HepG2 (cell line): Measurements from ENCODE around the gene KIAA1217. TPM values are rescaled to one million over a fixed set of nuclear protein-coding genes. Genes with fewer than 3 reads are reported as not detected.

ENCODE experiments used
- ATAC-seq: fragments of 200-7000 bp; cut with Tn5 transposase; 3 replicates; pipeline ENCODE4 v1.9.1; 2020; ENCODE audit warnings: mild to moderate bottlenecking, moderate library complexity
- BruUV-seq: library from RNA; stranded (reverse); fragments of 400-500 nt; replicated peaks from 2 replicates; lab custom pipeline; 2021; lab: Mats Ljungman, UMichigan
- CTCF ChIA-PET: fragments of 300-600 bp; formaldehyde crosslinking; extraction: SDS; loops from one replicate; lab custom pipeline; 2021; ENCODE audit warnings: low total read pairs, inconsistent platforms, low intra/inter-chr PET ratio; lab: Yijun Ruan, JAX
- POLR2A ChIA-PET: fragments of 350-600 bp; sonication (Branson Sonifier 250); formaldehyde crosslinking; loops from one replicate; lab custom pipeline; 2020; ENCODE audit warnings: antibody characterized with exemption, inconsistent platforms; lab: Yijun Ruan, JAX
- DNase-seq: peaks from one replicate; pipeline ENCODE4 v3.0.0-alpha.2; 2015; ENCODE audit warnings: low spot score
- FAIRE-seq: peaks from 3 replicates; lab custom pipeline; 2011; peaks lifted over from hg19 to GRCh38; lab: Jason Lieb, UNC
- H2AFZ ChIP-seq: one replicate; pipeline ENCODE4 v1.6.1; 2011; ENCODE audit warnings: low read length, inconsistent platforms
- H3K27ac ChIP-seq: fragments of 300-600 bp; 3 replicates; pipeline ENCODE4 v1.8.0; 2011; ENCODE audit warnings: mixed run types, mild to moderate bottlenecking, mixed read lengths, low read length, inconsistent platforms; ENCODE audit not compliant: insufficient read depth; ENCODE audit errors: extremely low read length
- H3K27me3 ChIP-seq, 2 experiments: fragments of 200-600 bp in 1 of 2; 2 replicates in 1 of 2; 3 replicates in 1 of 2; pipeline versions ENCODE4 v1.6.0 to v1.8.0; 2011; ENCODE audit warnings: low read length in 2 of 2, mild to moderate bottlenecking in 2 of 2, moderate library complexity in 2 of 2, inconsistent platforms in 1 of 2; ENCODE audit not compliant: insufficient read depth in 2 of 2, control insufficient read depth in 1 of 2
- H3K36me3 ChIP-seq, 2 experiments: fragments of 200-600 bp in 1 of 2; replicated peaks in 1 of 2; 2 replicates in 1 of 2; 3 replicates in 1 of 2; pipeline versions ENCODE4 v1.5.1 to v1.8.0; 2011; ENCODE audit warnings: low read length in 2 of 2, inconsistent platforms in 1 of 2; ENCODE audit not compliant: insufficient read depth in 2 of 2, control insufficient read depth in 1 of 2
- H3K4me1 ChIP-seq: 2 replicates; pipeline ENCODE4 v1.5.1; 2012; ENCODE audit warnings: low read length, inconsistent platforms; ENCODE audit not compliant: insufficient read depth
- H3K4me2 ChIP-seq: 2 replicates; pipeline ENCODE4 v1.6.0; 2011; ENCODE audit warnings: low read depth, low read length, inconsistent platforms
- H3K4me3 ChIP-seq, 3 experiments: fragments of 200-600 bp in 1 of 3; sonication (generic), shearing (Covaris generic) in 1 of 3; replicated peaks in 1 of 3; 2 replicates each; pipeline ENCODE4 v1.5.1; 2011 to 2016; ENCODE audit warnings: low read length in 3 of 3, inconsistent platforms in 2 of 3, low read depth in 2 of 3, mild to moderate bottlenecking in 2 of 3, control low read depth in 1 of 3, mixed read lengths in 1 of 3; ENCODE audit not compliant: insufficient read depth in 1 of 3
- H3K79me2 ChIP-seq: one replicate; pipeline ENCODE4 v1.6.1; 2011; ENCODE audit warnings: low read length, inconsistent platforms; ENCODE audit not compliant: insufficient read depth
- H3K9ac ChIP-seq: 2 replicates; pipeline ENCODE4 v1.6.0; 2011; ENCODE audit warnings: mild to moderate bottlenecking, low read depth, low read length, inconsistent platforms; ENCODE audit not compliant: insufficient read depth
- H3K9me3 ChIP-seq: 2 replicates; pipeline ENCODE4 v1.5.1; 2012; ENCODE audit warnings: mild to moderate bottlenecking, low read length
- H4K20me1 ChIP-seq: 2 replicates; pipeline ENCODE4 v1.6.0; 2011; ENCODE audit warnings: inconsistent platforms, mild to moderate bottlenecking, low read length, moderate library complexity; ENCODE audit not compliant: insufficient read depth
- DR1 ChIP-seq: sonication (generic); formaldehyde crosslinking; IDR thresholded peaks from 2 replicates; pipeline ENCODE4 v1.8.0; 2021; ENCODE audit warnings: mild to moderate bottlenecking, missing genetic modification reagents, inconsistent platforms
- FOXO4 ChIP-seq: sonication (generic); formaldehyde crosslinking; conservative IDR thresholded peaks from 2 replicates; pipeline ENCODE4 v1.8.1; 2023; ENCODE audit warnings: missing genetic modification reagents
- GPBP1L1 ChIP-seq: sonication (generic); formaldehyde crosslinking; IDR thresholded peaks from 2 replicates; pipeline ENCODE4 v1.5.0; 2020; ENCODE audit warnings: mild to moderate bottlenecking, missing genetic modification reagents
- NCOA2 ChIP-seq: sonication (generic); formaldehyde crosslinking; IDR thresholded peaks from 2 replicates; pipeline ENCODE4 v1.8.0; 2022; ENCODE audit warnings: inconsistent platforms
- PRDM4 ChIP-seq: sonication (generic); formaldehyde crosslinking; IDR thresholded peaks from 2 replicates; pipeline ENCODE4 v1.9.0; 2021; ENCODE audit warnings: missing genetic modification reagents, borderline replicate concordance
- SOX5 ChIP-seq: IDR thresholded peaks from 2 replicates; pipeline ENCODE4 v1.6.1; 2016; ENCODE audit warnings: borderline replicate concordance
- SRSF4 ChIP-seq: fragments of 200-400 bp; formaldehyde crosslinking; IDR thresholded peaks from one replicate; pipeline ENCODE4 v1.6.1; 2018; ENCODE audit warnings: mild to moderate bottlenecking, low read depth, low read length, moderate library complexity; ENCODE audit not compliant: poor library complexity, severe bottlenecking
- STAG1 ChIP-seq: sonication (generic); formaldehyde crosslinking; IDR thresholded peaks from 2 replicates; pipeline ENCODE4 v1.4.0; 2020; ENCODE audit warnings: missing genetic modification reagents
- THAP7 ChIP-seq: sonication (generic); formaldehyde crosslinking; IDR thresholded peaks from 2 replicates; pipeline ENCODE4 v1.8.1; 2023; ENCODE audit warnings: mild to moderate bottlenecking, missing genetic modification reagents
- USF2 ChIP-seq, 2 experiments: sonication (generic) in 1 of 2; formaldehyde crosslinking in 1 of 2; IDR thresholded peaks; 2 replicates each; pipeline versions ENCODE4 v1.5.1 to v1.6.1; 2011 to 2020; ENCODE audit warnings: borderline replicate concordance in 1 of 2, low read depth in 1 of 2, low read length in 1 of 2, mild to moderate bottlenecking in 1 of 2, missing genetic modification reagents in 1 of 2, moderate library complexity in 1 of 2
- ZNF121 ChIP-seq: sonication (generic); formaldehyde crosslinking; IDR thresholded peaks from 2 replicates; pipeline ENCODE4 v1.5.0; 2020; ENCODE audit warnings: mild to moderate bottlenecking, missing genetic modification reagents
- ZNF329 ChIP-seq: sonication (generic); formaldehyde crosslinking; IDR thresholded peaks from 2 replicates; pipeline ENCODE4 v1.9.0; 2021; ENCODE audit warnings: low read depth, mild to moderate bottlenecking, missing genetic modification reagents
- ZNF772 ChIP-seq: sonication (generic); formaldehyde crosslinking; IDR thresholded peaks from 2 replicates; pipeline ENCODE4 v1.5.0; 2020; ENCODE audit warnings: mild to moderate bottlenecking, missing genetic modification reagents
- ZZZ3 ChIP-seq: sonication (generic); formaldehyde crosslinking; IDR thresholded peaks from 2 replicates; pipeline ENCODE4 v1.4.0; 2020; ENCODE audit warnings: missing genetic modification reagents, mild to moderate bottlenecking, borderline replicate concordance
- WGBS: methylation state at CpG from one replicate; pipeline ENCODE4 v1.1.6; 2017; ENCODE audit warnings: low lambda C conversion rate; 5-methylcytosine and 5-hydroxymethylcytosine counted together
- in situ Hi-C: cut with HindIII; loops from 2 replicates; pipeline ENCODE4 v1.10.0; 2017; ENCODE audit warnings: low pct_unique_long_range_greater_than_20kb; ENCODE audit not compliant: extremely low pct_ligation_motif_present
- intact Hi-C: fragments of 100-400 bp; cut with micrococcal nuclease; formaldehyde crosslinking; loops from one replicate; pipeline ENCODE4 v1.10.0; 2022; ENCODE audit not compliant: unreplicated experiment
- polyA plus RNA-seq, 8 experiments: library from polyadenylated mRNA; depleted of rRNA in 3 of 8; stranded (reverse) in 7 of 8; unstranded in 1 of 8; fragments of >200 nt; fragmentation: Illumina TruSeq in 4 of 8; extraction: Trizol in 4 of 8; gene quantifications; 2 replicates each; pipeline versions ENCODE4 v1.2.1 to v1.2.3, GENCODE V29; 2011 to 2016; ENCODE audit warnings: low read depth in 4 of 8, missing spikeins in 1 of 8, mixed read lengths in 1 of 8; ENCODE audit not compliant: insufficient read depth in 1 of 8
- total RNA-seq, 5 experiments: library from RNA; depleted of rRNA; stranded (reverse); fragments of >200 nt; fragmentation: Illumina TruSeq; extraction: Trizol; gene quantifications; 2 replicates each; pipeline ENCODE4 v1.2.3, GENCODE V29; 2016; ENCODE audit warnings: low read depth in 1 of 5

The KIAA1217 gene
- total and polyA plus RNA-seq, 2 of the 13 experiments (the other 11 are each of a cell fraction or from before 2014, with no cell fraction given), result 4.6 to 10.9 TPM

- TF ChIP-seq GPBP1L1 (no peak), STAG1 (CRISPR knock-in tag) (no peak), USF2 (IDR thresholded peaks at IDR 0.05; ENCODE audit: low read depth, low read length) (no peak), USF2 (CRISPR knock-in tag; IDR thresholded peaks at IDR 0.05; ENCODE audit: borderline replicate concordance) (no peak)
Measured at GRCh38 chr10:24357344-24358004, 148.5 kb downstream of the KIAA1217 start (continued).

- 94% methylated on average over 4 of the region's 4 CpGs for WGBS
- CTCF ChIA-PET, result no interaction called here
- TF ChIP-seq ZNF121 (CRISPR knock-in tag) (no peak), SOX5 (CRISPR knock-in tag) (no peak), NCOA2 (CRISPR knock-in tag) (no peak), THAP7 (no peak), ZNF772 (no peak), SRSF4 (no peak), FOXO4 (no peak), ZNF329 (CRISPR knock-in tag) (no peak), ZZZ3 (CRISPR knock-in tag) (no peak), PRDM4 (no peak), DR1 (CRISPR knock-in tag) (no peak)
Measured at GRCh38 chr10:24358022-24358421, 149.1 kb downstream of the KIAA1217 start.

More at GRCh38 chr10:24358022-24358421, 149.1 kb downstream of the KIAA1217 start:
- intact Hi-C loops (no loop called here), in situ Hi-C loops (no loop called here)
- Histone ChIP-seq H3K27ac (no peak overlapping the region), H3K36me3 (no peaks in the 10 kb centered on the region), H3K9ac (no peak overlapping the region), H3K9me3 (no peaks in the 10 kb centered on the region), H3K4me3 (no peak overlapping the region), H3K79me2 (no peaks in the 10 kb centered on the region), H3K4me2 (no peak overlapping the region), H2AFZ (no peak overlapping the region), H4K20me1 (no peaks in the 10 kb centered on the region; the same call in 1 of the 2 replicates), H3K4me1 (peaks cover 1% of the 10 kb centered on the region), H3K27me3 (no peaks in the 10 kb centered on the region)
- ATAC-seq (no peak), FAIRE-seq (no peak), DNase-seq (no peak)
- no TSS peak for BruUV-seq
- POLR2A ChIA-PET, result no interaction called here
